ENCODE data around the gene TLN1. TPM values are rescaled to one million over a fixed set of nuclear protein-coding genes. Genes with fewer than 3 reads are reported as not detected.

The TLN1 gene
- total RNA-seq, 4 donors from 2014 or later = 934 to 1,435 (median 1,196) TPM

DNA sequence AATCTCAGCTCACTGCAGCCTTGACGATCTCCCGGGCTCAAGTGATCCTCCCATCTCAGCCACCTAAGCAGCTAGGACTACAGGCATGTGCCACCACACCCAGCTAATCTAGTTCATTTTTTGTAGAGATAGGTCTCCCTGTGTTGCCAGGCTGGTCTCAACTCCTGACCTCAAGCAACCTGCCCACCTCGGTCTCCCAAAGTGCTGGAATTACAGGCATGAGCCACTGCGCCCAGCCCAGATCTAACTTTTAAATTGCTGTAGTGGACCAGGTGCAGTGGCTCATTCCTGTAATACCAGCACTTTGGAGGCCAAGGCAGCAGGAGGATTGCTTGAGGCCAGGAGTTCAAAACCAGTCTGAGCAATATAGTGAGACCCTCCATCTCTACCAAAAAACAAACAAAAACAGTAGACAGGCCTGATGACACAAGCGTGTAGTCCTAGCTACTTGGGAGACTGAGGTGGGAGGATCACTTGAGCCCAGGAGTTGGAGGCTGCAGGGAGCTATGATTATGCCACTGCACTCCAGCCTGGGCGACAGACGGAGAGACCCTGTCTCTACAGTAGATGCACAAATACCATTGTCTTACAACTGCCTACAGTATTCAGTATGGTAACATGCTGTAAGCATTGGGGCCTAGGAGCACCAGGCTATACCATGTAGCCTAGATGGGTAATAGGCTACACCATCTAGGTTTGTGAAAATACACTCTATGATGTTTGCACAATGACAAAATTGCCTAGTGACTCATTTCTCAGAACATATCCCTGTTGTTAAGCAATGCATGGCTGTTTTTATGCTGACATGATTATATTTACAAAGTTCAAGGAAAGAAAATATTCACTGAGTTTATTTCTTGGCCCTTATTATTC lies 79.8 kb downstream of the TLN1 start:
- H3K36me3 ChIP-seq = no peaks in the 10 kb centered on the region
- no peak for DNase-seq (ENCODE audit: extremely low spot score)
- no peak overlapping the region for H3K4me3 ChIP-seq
- no peaks in the 10 kb centered on the region for H3K27me3 ChIP-seq
- intact Hi-C loops (cut with DNase I) = no loop called here
- H3K9me3 ChIP-seq = no peaks in the 10 kb centered on the region
- TF ChIP-seq EP300 (IDR thresholded peaks at IDR 0.05) = no peak
- no peak for TF ChIP-seq POLR2A (IDR thresholded peaks at IDR 0.05; ENCODE audit: low read depth)
- TF ChIP-seq, protein P1, sequence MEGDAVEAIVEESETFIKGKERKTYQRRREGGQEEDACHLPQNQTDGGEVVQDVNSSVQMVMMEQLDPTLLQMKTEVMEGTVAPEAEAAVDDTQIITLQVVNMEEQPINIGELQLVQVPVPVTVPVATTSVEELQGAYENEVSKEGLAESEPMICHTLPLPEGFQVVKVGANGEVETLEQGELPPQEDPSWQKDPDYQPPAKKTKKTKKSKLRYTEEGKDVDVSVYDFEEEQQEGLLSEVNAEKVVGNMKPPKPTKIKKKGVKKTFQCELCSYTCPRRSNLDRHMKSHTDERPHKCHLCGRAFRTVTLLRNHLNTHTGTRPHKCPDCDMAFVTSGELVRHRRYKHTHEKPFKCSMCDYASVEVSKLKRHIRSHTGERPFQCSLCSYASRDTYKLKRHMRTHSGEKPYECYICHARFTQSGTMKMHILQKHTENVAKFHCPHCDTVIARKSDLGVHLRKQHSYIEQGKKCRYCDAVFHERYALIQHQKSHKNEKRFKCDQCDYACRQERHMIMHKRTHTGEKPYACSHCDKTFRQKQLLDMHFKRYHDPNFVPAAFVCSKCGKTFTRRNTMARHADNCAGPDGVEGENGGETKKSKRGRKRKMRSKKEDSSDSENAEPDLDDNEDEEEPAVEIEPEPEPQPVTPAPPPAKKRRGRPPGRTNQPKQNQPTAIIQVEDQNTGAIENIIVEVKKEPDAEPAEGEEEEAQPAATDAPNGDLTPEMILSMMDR (IDR thresholded peaks at IDR 0.05) = no peak
- TF ChIP-seq POLR2AphosphoS5 (IDR thresholded peaks at IDR 0.05) = no peak
- peaks cover 8 to 23% (median 19%) of the 10 kb centered on the region in 4 donors for H3K4me1 ChIP-seq
- H3K27ac ChIP-seq (replicated peaks in 1 of 4) = no peak overlapping the region
- 88% methylated on average over 7 of the region's 7 CpGs for WGBS

DNA sequence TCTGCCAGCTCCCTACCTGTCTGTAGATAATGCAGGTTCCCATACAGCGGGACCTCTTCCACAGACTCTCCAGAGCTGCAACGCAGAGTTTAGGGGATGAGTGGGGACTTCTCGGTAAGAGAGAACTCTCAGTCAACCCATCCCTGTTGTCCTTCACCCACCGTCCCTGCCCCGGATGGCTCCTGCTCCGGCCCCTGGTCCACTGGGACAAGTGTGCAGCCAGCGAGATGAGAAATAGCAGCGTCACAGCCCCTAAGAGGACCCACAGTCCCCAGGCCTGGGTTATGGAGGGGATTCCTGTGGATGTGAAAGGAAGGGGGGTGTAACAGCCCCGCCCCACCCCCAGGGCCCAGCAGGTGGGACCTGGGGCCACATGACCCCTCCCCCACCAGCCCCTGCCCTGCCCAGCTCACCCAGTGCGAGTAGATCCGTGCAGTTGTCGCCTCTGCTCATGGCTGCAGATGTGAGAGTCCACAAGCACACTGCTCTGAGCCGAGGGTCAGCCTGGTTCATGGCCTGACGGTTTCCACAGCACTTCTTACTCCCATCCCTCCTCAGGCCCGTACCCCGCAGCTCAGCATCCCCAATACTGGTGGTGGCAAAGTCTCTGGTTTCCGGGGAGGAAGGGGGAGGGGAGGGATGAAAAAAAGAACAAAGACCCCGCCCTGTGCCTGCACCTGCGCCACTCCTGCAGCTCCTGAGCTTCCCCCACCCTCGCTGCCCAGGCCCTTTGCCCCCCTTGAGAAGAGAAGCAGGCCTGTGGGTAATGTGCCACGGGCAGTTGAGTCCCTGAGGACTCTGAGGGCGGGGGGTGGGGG lies 81.4 kb downstream of the TLN1 start, which contains the start of gene SIT1:
Gene SIT1, minus strand, starts transcription at position 591 of the 818 bp plus-strand sequence. Its CDS starts 78 bp downstream, at position 513.
- H3K4me1 ChIP-seq = peaks cover 8 to 27% (median 20%) of the 10 kb centered on the region in 4 donors
- H3K4me3 ChIP-seq = peak within 1 kb of the TSS in 1 of 4 donors; percentile 32
- H3K27me3 ChIP-seq = no peaks in the 10 kb centered on the region
- no peaks in the 10 kb centered on the region for H3K9me3 ChIP-seq
- no peak for TF ChIP-seq POLR2A (IDR thresholded peaks at IDR 0.05; ENCODE audit: low read depth)
- TF ChIP-seq, protein P1 (IDR thresholded peaks at IDR 0.05) = no peak
- no peak for TF ChIP-seq POLR2AphosphoS5 (IDR thresholded peaks at IDR 0.05)
- TF ChIP-seq EP300 (IDR thresholded peaks at IDR 0.05) = no peak
- no peaks in the 10 kb centered on the region for H3K36me3 ChIP-seq
- 74% methylated on average over 14 of the region's 22 CpGs for WGBS
- no peak for DNase-seq (ENCODE audit: extremely low spot score)
- intact Hi-C loops (cut with DNase I) = no loop called here
- H3K27ac ChIP-seq (replicated peaks in 1 of 4) = no peak within 1 kb of the TSS

DNA sequence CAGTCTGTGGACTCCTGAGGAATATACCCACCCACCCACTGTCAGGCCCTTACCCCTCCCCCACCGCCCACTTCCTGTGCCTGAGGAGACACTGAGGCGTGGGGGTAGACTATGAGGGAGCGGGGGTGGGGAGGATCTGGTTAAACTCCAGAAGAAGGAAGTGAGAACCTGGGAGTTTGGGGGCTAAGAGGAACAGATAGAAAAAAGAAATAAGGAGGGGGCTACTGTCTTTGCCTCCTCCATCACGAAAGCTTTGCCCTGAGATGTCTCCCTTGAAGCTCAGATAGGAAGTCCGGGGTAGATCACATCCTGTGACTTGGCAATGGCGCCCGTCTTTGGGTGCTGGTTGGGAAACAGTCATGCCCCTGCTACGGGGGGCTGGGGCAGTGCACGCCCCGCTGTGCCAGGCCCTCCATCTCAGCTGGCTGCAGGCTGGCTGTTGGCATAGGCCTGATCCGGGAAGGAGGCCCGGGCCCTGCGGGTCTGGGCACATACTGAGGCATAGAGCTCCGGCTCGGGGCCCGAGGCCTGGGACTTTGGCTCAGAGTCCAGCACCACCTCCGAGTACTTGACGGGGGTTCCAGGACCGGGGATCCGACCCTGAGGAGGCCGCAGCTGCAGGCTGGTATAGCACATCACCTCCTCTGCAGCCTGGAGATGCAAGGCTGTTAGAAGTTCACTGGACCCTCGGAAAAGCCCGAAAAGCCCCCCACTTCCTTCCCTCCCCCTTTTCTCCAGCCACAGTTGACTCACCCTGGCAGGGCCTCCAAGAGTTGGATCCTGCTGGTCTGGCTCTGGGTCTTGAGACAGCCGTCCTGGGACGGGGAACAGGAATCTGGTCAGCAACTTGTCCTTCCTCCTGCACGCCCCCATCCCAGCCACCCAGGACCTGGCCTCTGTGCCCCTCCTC lies 82.3 kb downstream of the TLN1 start:
- Histone ChIP-seq H3K4me3 (peak overlapping the region in 1 of 4 donors; percentile 32), H3K4me1 (peaks cover 8 to 27% (median 22%) of the 10 kb centered on the region in 4 donors), H3K36me3 (no peaks in the 10 kb centered on the region), H3K27ac (replicated peaks in 1 of 4) (no peak overlapping the region), H3K27me3 (no peaks in the 10 kb centered on the region), H3K9me3 (no peaks in the 10 kb centered on the region)
- intact Hi-C loops (cut with DNase I) = no loop called here
- WGBS = 75% methylated on average over 11 of the region's 26 CpGs
- DNase-seq (ENCODE audit: extremely low spot score) = no peak
- TF ChIP-seq POLR2AphosphoS5 (IDR thresholded peaks at IDR 0.05) (no peak), EP300 (IDR thresholded peaks at IDR 0.05) (no peak), POLR2A (IDR thresholded peaks at IDR 0.05; ENCODE audit: low read depth) (no peak)
- TF ChIP-seq, protein P1 (IDR thresholded peaks at IDR 0.05) = no peak

Small RNAs within 50 kb of the gene (small RNA-seq; reads per million reads assigned to genes)
- gene MIR6853 (0 to 0.08 (median 0) reads per million in 3 donors), gene RMRP (0 reads per million in 3 donors), gene RN7SL22P (0 reads per million in 3 donors)

Other genes starting within 250 kb of the TLN1 start
- gene RUSC2, start 242.1 kb downstream of the TLN1 start, total RNA-seq = 10 to 100 TPM; 48.0 to 91.2 (median 73.8) TPM
- gene TESK1, start 126.9 kb downstream of the TLN1 start, total RNA-seq = 10 to 100 TPM; 48.2 to 80.6 (median 63.4) TPM
- gene CD72, start 113.8 kb downstream of the TLN1 start, total RNA-seq = 1 to 10 TPM in 2 of 4 donors, not detected in 2; 1.4 to 2.2 TPM
- under 1 TPM in 3 of 4 donors, not detected in 1; 0.40 to 0.83 (median 0.83) TPM for gene SIT1, start 81.3 kb downstream of the TLN1 start, total RNA-seq
- 1,000 to 10,000 TPM; 1,899 to 6,162 (median 2,510) TPM for gene RMRP, start 74.2 kb downstream of the TLN1 start, total RNA-seq
- 100 to 1,000 TPM in 2 of 4 donors, 10 to 100 TPM in 2; 68.4 to 117 (median 104) TPM for gene CCDC107, start 73.9 kb downstream of the TLN1 start, total RNA-seq
- gene ARHGEF39, start 67.0 kb downstream of the TLN1 start, total RNA-seq = 1 to 10 TPM; 1.3 to 3.3 (median 1.7) TPM
- gene CA9, start 58.3 kb downstream of the TLN1 start, total RNA-seq = 1 to 10 TPM in 1 of 4 donors, not detected in 3; 2.2 TPM
- gene TPM2, start 42.3 kb downstream of the TLN1 start, total RNA-seq = over 10,000 TPM in 3 of 4 donors, 1,000 to 10,000 TPM in 1; 8,856 to 14,576 (median 12,022) TPM
- gene CREB3, start 471 bp upstream of the TLN1 start, total RNA-seq = 10 to 100 TPM; 65.6 to 97.3 (median 85.4) TPM
- gene GBA2, start 17.0 kb upstream of the TLN1 start, total RNA-seq = 10 to 100 TPM; 44.0 to 67.8 (median 55.5) TPM
- 10 to 100 TPM; 22.0 to 31.8 (median 26.8) TPM for gene RGP1, start 17.1 kb upstream of the TLN1 start, total RNA-seq
- 1 to 10 TPM in 1 of 4 donors, not detected in 3; 1.3 TPM for gene MSMP, start 22.1 kb upstream of the TLN1 start, total RNA-seq
- gene NPR2, start 59.4 kb upstream of the TLN1 start, total RNA-seq = 10 to 100 TPM; 22.0 to 35.9 (median 29.7) TPM
- gene SPAG8, start 80.1 kb upstream of the TLN1 start, total RNA-seq = 1 to 10 TPM in 1 of 4 donors, under 1 TPM in 3; 0.65 to 2.0 (median 0.83) TPM
- 10 to 100 TPM; 23.4 to 32.4 (median 27.5) TPM for gene HINT2, start 82.8 kb upstream of the TLN1 start, total RNA-seq
- not detected for gene FAM221B, start 96.5 kb upstream of the TLN1 start, total RNA-seq
- 10 to 100 TPM in 3 of 4 donors, 1 to 10 TPM in 1; 10.0 to 27.0 (median 20.3) TPM for gene TMEM8B, start 97.0 kb upstream of the TLN1 start, total RNA-seq
- gene OR13J1, start 138.2 kb upstream of the TLN1 start, total RNA-seq = not detected
- gene HRCT1, start 174.0 kb upstream of the TLN1 start, total RNA-seq = 10 to 100 TPM in 2 of 4 donors, 1 to 10 TPM in 2; 3.7 to 53.0 (median 15.6) TPM
- gene SPAAR, start 177.3 kb upstream of the TLN1 start, total RNA-seq = 1 to 10 TPM; 2.1 to 5.7 (median 2.8) TPM
- gene OR2S2, start 226.0 kb upstream of the TLN1 start, total RNA-seq = not detected

Measured in esophagus muscularis mucosa (tissue), 4 donors.